Left forelimb (tissue), 1 donor: ENCODE results near the gene IL12B.
A peak's percentile ranks its signal among the peaks of the same experiment; 100 is the strongest.
"Not testable (repeated sequence)": the region's sequence is repeated elsewhere in the genome, so short reads cannot be mapped to it uniquely, and the experiment has no call there.

Experiments
- DNase-seq: peaks from one replicate; pipeline ENCODE4 v3.0.0-alpha.2; 2018; ENCODE audit warnings: low spot score

Gene IL12B

DNA sequence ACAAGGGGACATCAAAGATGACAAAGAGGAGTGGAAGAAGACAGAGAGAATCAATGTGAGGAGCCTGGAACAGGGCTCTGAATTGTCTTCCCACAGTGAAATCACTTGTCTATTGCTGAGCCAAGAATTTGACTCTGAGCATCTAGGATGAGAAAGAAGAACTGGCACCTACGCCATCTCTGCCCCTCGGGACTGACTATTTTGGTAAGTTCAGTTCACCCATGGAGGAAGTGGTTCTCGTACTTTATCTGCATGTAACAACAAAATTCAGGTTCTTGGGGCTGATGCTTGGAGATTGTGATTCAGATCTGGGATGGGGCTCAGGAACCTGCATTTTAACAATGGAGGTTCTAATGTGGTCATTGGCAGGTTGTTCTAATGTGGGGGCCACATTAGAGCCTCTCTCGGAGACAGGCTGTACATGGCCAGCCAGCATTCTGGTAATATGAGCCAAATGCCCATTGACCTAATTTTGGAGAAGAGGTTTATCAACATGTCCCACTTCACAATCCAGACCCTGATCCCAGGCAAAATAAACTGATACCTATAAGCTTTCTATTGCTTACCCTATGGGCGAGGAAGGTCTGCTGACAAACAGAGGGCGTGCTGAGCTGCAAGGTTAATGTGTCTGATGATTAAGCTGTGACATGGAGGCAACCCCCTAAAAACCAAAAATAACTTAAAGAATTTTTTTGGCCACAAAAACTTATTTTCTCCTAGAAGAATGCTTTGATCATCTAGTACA lies 2.7 kb upstream of the IL12B start:
- DNase-seq: no peak

DNA sequence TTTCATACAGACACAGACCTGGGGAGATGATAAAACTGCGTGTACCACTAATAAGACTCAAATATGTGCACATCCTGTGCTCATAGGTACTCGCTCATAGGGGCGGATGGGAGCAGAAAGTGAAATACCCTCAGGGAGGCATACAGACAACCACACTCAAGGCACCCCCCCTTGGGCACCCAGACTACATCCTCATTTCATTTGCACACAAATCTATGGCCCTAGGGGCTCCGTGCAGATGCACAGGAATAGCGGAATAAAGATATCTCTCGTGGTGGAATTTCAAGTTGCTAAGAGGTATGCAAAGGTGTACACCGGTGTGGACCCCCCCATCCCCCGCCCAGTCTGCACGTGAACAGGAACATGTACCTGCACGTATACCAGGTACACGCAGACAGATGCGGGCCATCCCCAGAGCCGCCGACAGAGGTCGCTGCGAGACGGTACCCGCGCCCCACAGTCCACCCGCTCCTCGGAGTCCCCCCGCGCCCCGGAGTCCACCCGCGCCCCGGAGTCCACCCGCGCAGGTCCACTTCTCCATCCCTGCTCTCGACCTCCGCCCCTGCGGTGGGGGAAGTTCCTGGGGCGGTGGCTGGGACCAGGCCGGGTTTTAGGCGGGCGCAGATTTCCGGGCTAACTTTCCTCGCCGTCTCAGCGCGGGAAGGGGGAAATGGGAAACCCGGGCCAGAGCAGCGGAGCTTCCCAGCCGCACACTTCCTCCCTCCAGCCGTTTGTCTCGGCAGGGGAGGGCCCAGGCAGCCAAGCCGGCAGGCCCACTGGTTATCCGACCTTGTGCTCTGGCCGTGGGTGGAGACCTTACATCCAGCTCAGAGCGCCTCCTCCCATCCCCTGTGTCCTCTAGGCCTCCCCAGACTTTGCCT lies 1.0 kb upstream of the IL12B start:
- DNase-seq: peak; percentile 78

DNA sequence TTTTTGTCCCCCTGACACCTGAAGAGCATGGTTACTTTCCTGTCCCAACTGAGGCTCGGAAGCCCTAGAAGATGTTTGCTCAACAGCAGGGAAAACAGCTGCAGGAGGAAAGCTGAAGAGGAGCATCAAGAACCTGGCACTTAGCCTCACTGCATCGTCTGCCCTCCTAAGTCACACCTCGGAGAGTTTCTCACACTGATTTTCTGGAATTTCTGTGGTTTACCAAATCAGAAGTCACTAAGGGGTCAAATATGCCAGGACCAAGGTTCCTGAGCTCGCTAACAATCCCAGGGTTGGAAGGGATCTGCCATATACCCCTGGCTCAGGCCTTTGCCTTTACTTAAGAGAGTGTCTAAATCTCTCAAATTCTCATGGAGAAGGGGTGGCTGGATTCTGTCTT lies 5.3 kb downstream of the IL12B start:
- no peak for DNase-seq

DNA sequence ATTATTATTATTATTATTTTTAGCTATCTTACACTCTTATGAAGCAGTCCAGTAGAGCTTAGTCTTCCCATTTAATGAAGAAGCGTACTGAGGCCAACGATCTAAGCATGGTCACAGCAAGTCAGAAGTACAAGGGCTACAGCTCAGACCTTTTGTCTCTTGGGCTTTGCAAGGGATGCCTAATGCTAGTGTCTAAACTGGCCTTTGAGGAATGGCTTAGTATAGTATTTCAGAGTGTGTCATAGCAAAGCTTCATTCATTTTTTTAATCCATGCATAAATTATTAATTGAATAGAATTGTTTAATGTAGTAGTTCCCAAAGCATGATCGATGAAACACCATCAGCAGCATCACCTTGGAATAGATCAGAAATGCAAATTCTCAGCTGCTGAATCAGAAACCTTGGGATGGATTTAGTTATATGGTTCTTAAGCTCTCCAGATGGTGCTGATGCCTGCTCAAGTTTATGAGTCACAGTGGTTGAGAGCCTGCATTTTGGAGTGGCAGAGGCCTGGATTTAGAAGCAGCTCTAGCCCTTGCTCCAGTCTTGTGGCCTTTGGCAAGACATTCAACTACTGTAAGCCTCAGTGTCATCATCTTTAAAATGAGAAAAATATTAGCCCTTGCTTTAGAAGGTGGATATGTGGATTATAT lies 6.1 kb downstream of the IL12B start:
- no peak for DNase-seq

DNA sequence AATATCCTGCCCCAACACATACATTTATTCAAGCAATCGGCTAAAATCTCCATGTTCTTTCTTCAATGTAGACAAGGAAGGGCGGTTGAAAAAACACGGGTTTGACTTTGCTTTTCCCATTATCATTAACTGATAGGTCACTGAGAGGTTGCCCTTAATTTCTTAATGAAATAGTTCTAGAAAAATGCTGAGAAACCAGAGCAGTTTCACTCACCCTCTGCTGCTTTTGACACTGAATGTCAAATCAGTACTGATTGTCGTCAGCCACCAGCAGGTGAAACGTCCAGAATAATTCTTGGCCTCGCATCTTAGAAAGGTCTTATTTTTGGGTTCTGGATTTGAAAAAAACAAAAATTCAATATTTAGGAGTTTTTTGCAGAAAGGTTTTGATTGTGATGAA lies 8.1 kb downstream of the IL12B start:
- DNase-seq: no peak

DNA sequence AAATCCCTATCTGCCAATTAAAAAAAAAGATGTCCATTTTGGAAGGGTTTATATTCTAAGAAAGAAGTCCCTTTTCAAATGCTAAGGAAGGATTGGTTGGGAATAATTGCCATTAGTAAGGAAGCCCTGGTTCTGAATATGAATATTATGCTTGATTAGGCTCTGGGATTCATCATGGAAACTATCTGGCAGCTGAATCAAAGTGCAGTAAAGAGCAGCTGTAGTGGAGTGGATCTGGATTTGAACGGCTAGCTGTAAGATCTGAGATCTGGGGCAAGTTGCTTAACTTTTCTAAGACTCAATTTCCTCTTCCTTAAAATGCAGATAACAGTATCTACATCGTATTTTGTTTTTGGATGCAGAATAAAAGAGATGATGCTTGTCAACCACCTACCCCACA lies 10.5 kb downstream of the IL12B start:
- DNase-seq: no peak

DNA sequence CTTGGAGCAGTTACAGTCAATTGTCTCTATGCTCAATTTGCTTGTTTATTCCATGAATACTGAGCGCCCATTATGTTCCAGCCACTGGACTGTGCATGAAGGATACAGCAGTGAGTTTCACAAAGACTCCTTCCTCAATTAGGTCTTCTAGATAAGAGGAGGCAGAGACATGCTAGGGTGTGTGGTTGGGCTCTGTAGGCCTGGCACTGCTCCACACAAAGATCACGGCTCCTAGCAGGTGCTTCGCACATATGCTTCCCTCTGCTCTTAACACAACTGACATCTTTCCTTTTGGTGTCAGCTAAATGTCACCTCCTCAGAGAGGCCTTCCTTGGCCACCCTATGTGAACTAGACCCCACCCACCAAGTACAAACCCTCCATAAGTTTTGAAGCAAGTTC lies 10.9 kb downstream of the IL12B start:
- no peak for DNase-seq

DNA sequence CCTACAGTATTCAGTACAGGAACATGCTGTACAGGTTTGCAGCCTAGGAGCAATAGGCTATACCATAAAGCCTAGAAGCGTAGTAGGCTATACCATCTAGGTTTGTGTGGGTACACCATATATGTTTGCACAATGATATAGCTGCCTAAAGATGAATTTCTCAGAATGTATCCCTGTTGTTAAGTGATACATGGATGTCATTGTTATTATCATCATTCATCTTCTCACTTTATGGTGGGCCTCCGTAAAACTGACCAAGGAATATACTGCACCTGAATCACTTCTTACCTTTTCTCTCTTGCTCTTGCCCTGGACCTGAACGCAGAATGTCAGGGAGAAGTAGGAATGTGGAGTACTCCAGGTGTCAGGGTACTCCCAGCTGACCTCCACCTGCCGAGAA lies 11.8 kb downstream of the IL12B start:
- no peak for DNase-seq

DNA sequence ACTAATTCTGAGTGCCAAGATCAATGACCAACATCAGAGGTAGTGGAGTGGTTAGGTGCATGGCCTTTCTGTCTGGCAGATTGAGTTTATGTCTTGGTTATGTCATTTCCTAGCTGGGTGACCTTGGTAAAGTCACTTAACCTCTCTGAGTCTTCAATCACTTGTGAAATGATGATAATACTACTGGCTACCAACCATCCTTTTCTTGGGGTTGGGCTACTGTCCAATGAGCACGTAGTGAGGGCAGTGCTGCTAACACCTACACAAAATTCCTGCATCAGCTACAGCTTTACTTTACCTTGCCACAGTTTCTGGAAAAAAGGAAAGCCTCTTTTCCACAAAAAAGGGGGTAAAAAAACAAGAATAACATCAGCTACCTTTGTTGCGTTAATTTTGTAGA lies 12.4 kb downstream of the IL12B start:
- no peak for DNase-seq

DNA sequence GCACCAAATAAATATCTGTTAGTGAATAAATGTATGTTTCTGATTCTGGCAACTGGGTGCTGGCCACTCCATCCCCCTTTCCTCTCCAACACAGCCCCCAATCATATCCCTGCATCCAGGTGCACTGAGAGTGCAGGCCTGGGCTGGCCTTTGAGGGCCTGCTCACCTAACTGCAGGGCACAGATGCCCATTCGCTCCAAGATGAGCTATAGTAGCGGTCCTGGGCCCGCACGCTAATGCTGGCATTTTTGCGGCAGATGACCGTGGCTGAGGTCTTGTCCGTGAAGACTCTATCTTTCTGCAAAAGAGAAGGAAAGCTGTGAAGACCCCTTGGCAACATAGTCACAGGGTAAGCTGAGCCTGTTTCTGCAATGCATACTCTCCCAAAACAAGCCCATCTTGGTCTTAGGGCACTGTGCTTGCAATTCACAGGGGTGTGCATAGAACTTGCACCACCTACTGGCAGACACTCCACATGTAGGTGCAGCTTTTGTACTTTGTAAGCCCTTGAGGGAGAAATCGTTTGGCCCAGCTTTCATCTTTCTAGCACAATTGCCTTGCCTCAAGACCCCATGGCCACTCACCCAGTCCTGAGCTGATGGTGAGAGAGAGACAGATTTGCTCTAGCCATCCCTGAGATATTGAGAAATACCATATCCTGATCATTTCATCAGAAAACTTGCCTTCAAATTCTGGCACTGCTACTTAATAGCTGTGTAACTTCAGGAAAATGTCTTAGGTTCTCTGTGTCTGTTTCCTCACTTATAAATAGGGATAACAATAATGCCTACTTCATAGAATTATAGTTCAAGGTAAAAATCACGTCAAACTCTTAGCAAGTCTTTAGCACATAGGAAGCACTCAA lies 13.5 kb downstream of the IL12B start:
- no peak for DNase-seq

DNA sequence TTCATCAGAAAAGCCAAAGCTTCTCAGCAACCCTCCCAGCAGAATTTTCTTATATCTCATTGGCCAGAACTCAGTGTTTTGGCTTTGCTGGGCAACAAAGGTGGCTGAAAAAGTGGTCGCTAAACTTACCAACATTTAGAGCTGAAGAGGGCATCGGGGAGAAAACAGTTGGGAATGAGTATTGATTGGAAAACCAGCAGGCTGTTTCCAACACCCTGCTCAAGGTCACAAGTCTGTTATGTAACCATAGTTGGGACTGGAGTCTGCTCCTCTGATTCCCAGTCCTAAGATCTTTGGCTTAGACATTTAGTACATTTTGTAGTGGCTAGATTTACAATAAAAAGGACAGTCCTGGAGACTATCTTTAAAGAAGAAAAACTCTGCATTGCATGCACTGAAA lies 17.1 kb downstream of the IL12B start:
- no peak for DNase-seq

DNA sequence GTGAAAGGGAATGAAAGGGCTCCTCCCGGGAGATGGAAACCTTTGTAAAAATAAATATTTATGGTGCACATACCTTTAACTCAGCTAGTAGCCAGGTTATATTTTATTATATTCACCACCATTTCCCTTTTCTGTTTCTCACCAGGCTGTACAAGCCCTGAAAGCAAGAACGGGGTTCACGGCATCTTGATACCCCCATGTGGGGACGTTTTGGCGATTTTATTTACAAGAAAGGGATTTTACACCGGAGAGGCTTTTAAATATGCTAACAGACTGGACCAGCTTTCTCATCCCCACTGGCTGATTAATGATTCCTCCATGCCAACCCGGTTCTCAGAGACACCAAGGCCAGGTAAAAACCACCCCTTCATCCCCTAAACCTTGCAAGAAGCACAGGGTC lies 19.2 kb downstream of the IL12B start:
- no peak for DNase-seq

DNA sequence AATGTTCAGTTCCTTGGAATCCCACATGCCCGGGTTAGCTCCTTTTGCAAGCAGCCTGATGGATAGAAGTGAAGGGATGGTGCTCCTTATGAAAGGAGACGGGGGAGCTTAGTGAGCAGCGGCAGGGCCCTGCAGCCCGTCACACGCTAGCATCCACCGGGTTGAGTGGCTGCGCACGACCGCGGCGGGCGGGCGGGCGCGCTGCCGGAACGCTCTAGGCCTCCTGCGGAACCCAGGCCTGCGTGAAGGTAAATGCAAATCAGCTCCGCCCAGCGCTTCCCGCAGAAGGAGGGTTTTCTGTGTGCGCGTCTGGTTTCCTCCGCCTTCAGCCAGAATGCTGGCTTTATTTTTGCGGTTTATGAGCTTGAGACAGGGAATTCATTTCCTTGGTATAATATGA lies 19.8 kb downstream of the IL12B start:
- DNase-seq: no peak

DNA sequence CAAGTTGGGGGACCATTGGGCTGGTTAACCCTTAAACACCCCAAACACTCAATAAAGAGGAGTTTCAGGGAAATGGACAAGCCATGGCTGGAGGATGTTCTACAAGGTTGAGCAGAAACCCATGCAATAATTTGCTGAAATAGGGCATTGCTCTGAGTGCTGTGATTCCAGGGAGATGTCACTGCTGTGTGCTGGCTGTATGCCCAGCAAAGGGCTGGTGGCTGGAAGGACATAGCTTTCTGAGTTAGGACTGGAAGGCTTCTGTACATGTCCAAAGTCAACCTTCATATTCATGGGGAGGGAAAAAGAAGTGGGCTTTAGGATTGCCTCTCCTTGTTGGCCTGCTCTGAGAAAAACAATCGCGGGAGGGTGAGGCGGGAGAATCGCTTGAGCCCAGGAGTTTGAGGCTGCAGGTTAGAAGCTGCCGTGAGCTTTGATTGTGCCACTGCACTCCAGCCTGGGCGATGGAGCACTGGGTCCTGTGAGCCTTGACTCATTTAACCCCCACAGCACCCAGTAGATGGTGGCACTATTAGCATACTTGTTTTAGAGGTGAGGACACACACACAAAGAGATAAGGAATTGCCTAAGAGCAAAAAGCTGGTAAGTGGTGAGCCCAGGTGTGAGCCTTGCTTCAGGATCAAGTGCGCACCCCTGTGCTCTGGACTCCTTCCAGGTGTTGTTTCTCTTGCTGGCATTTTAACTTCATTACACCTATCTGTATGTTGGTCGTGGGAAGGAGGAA lies 20.4 kb downstream of the IL12B start:
- DNase-seq: no peak

DNA sequence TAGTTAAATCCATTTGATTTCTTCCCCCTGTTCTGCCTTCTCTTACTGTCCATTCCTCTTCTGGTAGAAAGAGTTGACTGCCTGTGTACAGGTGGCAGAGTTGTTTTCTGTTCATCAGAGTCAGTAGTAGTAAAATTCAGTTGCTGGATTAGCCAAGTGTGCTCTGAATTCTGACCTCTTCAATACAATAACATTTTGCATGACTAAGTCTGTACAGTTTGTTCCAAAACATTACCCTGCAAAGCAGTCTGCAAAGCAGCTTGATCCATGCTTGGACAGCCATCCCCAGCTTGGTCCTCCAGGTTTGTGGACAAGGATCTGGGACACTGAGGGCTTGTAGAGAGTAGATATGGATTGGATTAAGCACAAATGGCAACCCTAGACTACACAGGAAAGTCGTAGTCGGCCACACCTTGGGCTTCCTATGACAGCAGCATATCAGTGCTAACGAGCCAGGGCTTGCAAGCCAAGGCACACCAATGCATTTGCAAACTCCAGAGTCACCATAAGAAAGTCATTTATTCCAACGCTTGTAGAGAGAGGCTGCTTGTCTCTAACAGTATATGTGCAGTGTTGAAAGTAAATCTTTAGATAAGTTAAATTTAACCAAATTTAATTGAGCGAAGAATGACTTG lies 25.2 kb downstream of the IL12B start:
- no peak for DNase-seq

DNA sequence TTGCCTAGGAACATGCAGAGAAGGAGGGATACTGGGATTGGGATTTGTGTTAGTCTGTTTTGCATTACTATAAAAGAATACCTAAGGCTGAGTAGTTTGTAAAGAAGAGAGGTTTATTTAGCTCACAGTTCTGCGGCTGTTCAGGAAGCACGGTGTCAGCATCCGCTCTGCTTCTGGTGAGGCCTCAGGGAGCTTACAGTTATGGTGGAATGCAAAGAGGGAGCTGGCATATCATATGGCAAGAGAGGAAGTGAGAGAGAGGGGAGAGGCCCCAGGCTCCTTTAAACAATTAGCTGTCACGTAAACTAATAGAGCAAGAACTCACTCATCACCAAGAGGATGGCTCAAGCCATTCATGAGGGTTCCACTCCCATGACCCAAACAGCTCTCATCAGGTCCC lies 27.0 kb downstream of the IL12B start:
- no peak for DNase-seq

DNA sequence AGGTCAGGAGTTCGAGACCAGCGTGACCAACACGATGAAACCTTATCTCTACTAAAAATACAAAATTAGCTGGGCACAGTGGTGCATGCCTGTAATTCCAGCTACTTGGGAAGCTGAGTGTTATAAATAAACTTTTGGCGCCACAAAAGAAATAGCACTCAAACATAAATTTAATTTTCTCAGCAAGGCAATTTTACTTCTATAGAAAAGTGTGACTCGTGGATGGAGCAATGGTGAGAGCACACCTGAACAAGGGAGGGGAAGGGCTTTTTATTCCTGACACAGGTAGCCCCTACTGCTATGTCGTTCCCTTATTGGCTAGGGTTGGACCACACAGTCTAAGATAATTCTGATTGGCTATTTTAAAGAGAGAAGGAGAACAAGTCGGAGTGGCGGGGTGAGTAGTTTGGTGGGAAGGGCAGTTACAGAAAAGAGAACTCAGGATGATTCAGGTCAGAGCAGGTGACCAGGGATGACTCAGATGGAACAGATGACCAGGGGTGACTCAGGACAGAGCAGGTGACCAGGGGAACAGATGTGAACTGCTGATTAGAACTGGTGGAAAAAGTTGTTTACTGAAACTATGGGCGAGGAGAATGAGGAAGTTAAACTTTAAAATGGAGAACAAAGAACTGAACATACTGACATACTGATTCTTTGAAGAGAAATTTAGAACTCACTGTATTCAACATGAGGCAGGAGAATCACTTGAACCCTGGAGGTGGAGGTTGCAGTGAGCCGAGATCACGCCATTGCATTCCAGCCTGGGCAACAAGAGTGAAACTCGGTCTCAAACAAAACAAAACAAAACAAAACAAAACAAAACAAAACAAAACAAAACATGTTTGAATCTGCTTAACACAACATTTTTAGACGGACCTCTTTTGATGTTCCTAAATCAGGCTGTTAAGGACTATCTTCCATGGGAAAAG lies 28.1 kb downstream of the IL12B start:
- DNase-seq: not testable (repeated sequence)

DNA sequence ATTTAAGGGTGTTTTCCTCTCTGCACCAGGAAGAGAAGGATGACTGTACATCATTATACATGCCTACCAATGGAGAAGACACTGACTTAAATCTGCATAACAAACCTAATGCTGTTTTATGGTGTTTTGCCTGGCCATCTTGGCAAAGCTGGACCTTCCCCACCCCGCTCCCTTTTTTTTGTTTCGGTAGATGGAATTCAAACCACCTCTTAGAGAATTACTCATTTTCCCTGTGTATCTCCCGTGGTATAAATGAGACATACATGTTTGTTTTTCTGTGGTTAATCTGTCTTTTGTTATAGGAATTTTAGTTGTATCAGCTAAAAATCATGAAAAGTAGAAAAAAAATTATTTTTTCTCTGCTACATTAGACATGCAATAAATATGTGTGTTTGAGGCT lies 28.8 kb downstream of the IL12B start:
- DNase-seq: no peak

DNA sequence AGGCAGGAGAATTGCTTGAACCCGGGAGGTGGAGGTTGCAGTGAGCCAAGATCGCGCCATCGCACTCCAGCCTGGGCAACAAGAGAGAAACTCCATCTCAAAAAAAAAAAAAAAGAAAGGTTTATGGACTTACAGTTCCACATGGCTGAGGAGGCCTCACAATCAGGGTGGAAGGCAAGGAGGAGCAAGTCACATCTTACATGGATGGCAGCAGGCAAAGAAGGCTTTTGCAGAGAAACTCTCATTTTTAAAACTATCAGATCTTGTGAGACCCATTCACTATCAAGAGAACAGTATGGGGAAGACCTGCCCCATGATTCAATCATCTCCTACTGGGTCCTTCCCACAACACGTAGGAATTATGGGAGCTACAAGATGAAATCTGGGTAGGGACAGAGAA lies 33.0 kb downstream of the IL12B start:
- DNase-seq: not testable (repeated sequence)

DNA sequence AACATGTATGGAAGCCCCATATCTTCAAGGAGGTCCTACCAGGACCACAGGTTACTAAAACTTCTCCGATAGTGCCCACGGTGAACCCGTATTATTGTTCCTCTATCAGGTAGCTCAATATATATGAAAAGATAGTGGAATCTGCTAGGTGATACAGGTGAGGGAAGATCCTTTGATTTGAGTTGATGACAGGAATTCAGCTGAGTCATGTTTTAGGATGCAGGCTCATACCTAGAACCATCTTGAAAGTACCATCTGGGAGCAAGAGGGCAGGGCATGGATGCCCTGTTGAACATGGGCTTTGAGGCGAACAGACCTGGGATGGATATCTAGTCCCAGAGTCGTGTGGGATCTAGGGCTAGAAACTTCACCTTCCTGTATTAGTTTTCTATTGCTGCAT lies 35.4 kb downstream of the IL12B start:
- no peak for DNase-seq
